Measurements from ENCODE around the gene CDC42EP5.

Gene CDC42EP5

GRCh38 chr19:54434112-54434872 lies 38.8 kb downstream of the CDC42EP5 start:
- TF ChIP-seq CTCF (IDR thresholded peaks at IDR 0.05; ENCODE audit: low read depth, low read length, missing control alignments), result no peak
- no peak overlapping the region for H3K4me3 ChIP-seq (ENCODE audit: low read depth, low read length)
- in situ Hi-C loops (cut with HindIII; ENCODE audit: low sequenced_read_pairs), result no loop called here
- DNase-seq (ENCODE audit: low read depth), result no peak

- in situ Hi-C loops (cut with HindIII; ENCODE audit: low sequenced_read_pairs), result no loop called here
- H3K4me3 ChIP-seq (ENCODE audit: low read depth, low read length), result no peak overlapping the region
- no peak for TF ChIP-seq CTCF (IDR thresholded peaks at IDR 0.05; ENCODE audit: low read depth, low read length, missing control alignments)
- DNase-seq (ENCODE audit: low read depth), result no peak
These were observed 39.4 kb downstream of the CDC42EP5 start for GRCh38 chr19:54433697-54434096.

- no peak overlapping the region for H3K4me3 ChIP-seq (ENCODE audit: low read depth, low read length)
- in situ Hi-C loops (cut with HindIII; ENCODE audit: low sequenced_read_pairs), result no loop called here
- TF ChIP-seq CTCF (IDR thresholded peaks at IDR 0.05; ENCODE audit: low read depth, low read length, missing control alignments), result no peak
- DNase-seq (ENCODE audit: low read depth), result no peak
These were observed 40.9 kb downstream of the CDC42EP5 start for GRCh38 chr19:54432144-54432738.

GRCh38 chr19:54431255-54431838 lies 41.7 kb downstream of the CDC42EP5 start:
- DNase-seq (ENCODE audit: low read depth), result no peak
- TF ChIP-seq CTCF (IDR thresholded peaks at IDR 0.05; ENCODE audit: low read depth, low read length, missing control alignments), result no peak
- no peak overlapping the region for H3K4me3 ChIP-seq (ENCODE audit: low read depth, low read length)
- in situ Hi-C loops (cut with HindIII; ENCODE audit: low sequenced_read_pairs), result no loop called here

DNA sequence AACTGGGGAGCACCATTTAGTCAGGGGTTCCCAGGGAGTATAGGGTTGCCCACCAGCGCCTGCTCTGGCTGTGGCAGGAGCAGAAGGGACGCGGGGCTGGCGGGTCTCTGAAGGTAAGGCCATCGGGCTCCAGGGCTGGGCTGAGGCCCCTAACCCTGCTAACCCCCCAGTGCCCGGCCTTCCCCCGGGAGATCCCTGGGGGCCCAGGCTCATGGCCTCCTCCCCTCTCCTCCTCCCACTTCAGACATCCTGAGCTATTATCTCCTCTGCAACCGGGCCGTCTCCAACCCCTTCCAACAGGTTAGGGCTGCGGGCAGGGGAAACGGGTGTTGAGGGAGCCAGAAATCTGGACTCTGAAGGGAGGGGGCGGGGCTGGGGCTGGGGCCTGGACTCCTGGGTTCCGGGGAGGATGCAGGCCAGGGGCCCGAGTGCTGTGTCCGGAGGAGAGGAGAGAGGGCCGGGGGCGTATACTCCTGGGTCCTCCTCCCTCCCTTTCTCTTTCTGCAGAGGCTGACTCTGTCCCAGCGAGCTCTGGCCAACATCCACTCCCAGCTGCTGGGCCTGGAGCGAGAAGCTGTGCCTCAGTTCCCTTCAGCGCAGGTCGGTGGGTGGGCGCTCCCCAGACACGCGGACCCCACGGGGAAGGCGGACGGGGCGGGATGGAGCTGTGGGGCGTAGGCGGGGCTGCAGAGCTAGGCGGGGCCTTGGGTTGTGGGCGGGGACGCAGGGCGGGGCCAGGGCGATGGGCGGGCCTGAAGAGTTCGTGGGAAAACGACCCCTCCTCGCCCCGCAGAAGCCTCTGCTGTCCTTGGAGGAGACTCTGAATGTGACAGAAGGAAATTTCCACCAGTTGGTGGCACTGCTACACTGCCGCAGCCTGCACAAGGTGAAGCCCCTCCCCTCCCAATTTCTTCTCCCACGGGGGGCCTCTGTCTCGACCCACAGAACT lies 42.5 kb downstream of the CDC42EP5 start:
- no peak for DNase-seq (ENCODE audit: low read depth)
- no peak overlapping the region for H3K4me3 ChIP-seq (ENCODE audit: low read depth, low read length)
- in situ Hi-C loops (cut with HindIII; ENCODE audit: low sequenced_read_pairs), result no loop called here
- no peak for TF ChIP-seq CTCF (IDR thresholded peaks at IDR 0.05; ENCODE audit: low read depth, low read length, missing control alignments)

All from astrocyte of the cerebellum (primary cell).